ENCODE measurements around the gene WDR33.

The WDR33 gene

DNA sequence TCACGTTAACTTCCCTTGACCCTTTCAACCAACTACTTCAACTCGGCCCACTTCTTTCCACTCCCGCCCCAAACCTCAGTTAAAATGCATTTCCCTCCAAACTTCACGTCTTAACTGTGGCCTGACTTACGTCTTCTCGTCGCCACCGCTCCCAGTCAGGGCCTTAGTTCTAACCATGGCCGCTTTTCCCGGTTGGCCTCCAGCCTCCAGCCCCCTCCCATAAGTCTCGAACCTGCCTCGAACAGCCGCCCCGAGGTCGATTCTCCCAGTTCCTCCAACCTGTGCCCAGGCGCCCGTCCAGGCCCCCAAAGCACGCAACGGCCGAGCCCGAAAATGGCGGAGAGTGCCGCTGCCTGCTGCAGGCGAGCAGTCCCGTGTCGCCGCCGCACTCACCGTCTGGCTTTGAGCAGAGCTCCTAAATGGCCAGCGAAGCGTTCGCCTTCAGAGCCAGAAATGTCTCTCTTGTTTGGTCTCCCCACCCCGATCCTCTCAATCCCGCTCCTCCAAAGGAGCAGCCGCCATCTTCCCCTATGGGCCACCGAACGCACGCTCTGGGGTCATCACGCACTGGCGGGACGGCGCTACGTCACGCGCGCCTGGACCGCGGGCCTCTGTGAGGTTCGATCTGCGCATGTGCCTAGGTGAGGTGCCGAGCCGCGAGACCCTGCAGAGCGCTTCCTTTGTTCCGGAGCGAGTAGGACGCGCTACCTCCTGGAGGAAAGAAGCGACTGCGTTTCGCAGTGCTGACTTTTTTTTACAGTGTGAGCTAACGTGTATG, at the start of gene WDR33:
Gene WDR33, minus strand, starts transcription at position 553 of the 778 bp plus-strand sequence. CDS start 40,190 bp downstream, outside the sequence.
- TF ChIP-seq CTCF (conservative IDR thresholded peaks at IDR 0.05; ENCODE audit: low read depth, low read length): peak; percentile 39
- peak within 1 kb of the TSS; percentile 94 for H3K4me3 ChIP-seq (ENCODE audit: low read depth, low read length)
- peak; percentile 87 for DNase-seq (ENCODE audit: low read depth)

- no peak overlapping the region for H3K4me3 ChIP-seq (ENCODE audit: low read depth, low read length)
- no peak for TF ChIP-seq CTCF (conservative IDR thresholded peaks at IDR 0.05; ENCODE audit: low read depth, low read length)
- DNase-seq (ENCODE audit: low read depth): peak; percentile 7
These were observed 49.2 kb upstream of the WDR33 start for GRCh38 chr2:127860130-127860529.

GRCh38 chr2:127859712-127860085, 48.7 kb upstream of the WDR33 start:
- no peak overlapping the region for H3K4me3 ChIP-seq (ENCODE audit: low read depth, low read length)
- DNase-seq (ENCODE audit: low read depth): peak; percentile 9
- no peak for TF ChIP-seq CTCF (conservative IDR thresholded peaks at IDR 0.05; ENCODE audit: low read depth, low read length)

DNA sequence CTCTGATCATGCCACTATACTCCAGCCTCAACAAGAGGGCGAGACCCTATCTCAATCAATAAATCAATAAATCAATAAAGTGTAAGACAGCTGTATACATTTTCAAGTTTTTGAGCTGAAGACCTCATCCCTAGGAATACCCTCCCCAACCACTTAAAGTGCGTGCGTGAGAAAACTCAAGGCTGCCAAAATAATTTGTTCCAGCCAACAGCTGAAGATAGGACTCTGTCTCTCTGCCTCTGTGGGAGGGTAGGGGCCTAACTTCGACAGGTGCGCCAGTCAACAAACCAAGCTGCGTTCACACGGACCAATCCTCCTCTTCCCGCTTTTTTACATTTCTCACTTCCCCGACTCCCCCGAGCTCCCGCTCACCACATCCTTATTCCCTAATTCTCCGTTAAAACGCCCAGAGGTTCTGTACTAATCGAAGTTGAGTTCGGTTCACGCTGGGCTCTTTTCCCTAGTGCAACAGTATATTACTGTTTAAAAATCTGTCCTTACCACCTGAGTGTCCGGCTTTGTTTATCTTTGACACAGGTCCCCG, 46.4 kb upstream of the WDR33 start:
- DNase-seq (ENCODE audit: low read depth): no peak

GRCh38 chr2:127853671-127854070, 42.7 kb upstream of the WDR33 start:
- DNase-seq (ENCODE audit: low read depth): peak; percentile 38
- no peak overlapping the region for H3K4me3 ChIP-seq (ENCODE audit: low read depth, low read length)
- TF ChIP-seq CTCF (conservative IDR thresholded peaks at IDR 0.05; ENCODE audit: low read depth, low read length): no peak

More for the DNA sequence above, 46.4 kb upstream of the WDR33 start:
- H3K4me3 ChIP-seq (ENCODE audit: low read depth, low read length): peak overlapping the region; percentile 92
- TF ChIP-seq CTCF (conservative IDR thresholded peaks at IDR 0.05; ENCODE audit: low read depth, low read length): no peak

DNA sequence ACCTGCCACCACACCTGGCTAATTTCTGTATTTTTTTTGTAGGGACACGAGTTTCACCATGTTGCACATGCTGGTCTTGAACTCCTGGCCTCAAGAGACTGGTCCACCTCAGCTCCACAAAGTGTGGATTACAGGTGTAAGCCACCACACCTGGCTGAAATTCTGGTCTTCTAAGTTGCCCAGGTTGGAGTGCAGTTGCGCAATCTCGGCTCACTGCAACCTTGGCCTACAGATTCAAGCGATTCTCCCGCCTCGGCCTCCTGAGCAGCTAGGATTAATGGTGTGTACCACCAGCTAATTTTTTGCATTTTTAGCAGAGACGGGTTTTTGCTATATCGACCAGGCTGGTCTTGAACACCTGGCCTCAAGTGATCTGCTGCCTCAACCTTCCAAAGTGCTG, 41.4 kb upstream of the WDR33 start:
- no peak for DNase-seq (ENCODE audit: low read depth)
- no peak for TF ChIP-seq CTCF (conservative IDR thresholded peaks at IDR 0.05; ENCODE audit: low read depth, low read length)
- no peak overlapping the region for H3K4me3 ChIP-seq (ENCODE audit: low read depth, low read length)

DNA sequence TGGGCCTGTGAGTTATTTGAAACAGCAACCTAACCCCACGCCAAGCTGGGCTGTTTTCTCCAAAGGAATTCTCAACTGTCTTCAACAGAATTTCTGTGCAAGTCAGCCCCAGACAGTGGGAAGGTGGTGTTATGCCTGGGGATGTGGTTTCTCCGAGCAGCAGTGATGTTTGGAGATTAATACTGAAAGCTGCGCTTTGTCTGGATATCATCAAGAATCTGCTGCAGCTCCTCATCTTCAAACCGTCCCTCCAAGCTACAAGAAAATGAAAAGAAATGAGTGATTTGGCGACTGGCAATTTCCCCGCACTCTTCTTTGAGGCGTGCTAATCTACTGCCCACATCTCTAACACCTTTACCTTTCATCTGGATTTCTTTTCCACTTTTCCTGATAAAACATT, 37.0 kb upstream of the WDR33 start:
- DNase-seq (ENCODE audit: low read depth): no peak
- no peak overlapping the region for H3K4me3 ChIP-seq (ENCODE audit: low read depth, low read length)
- no peak for TF ChIP-seq CTCF (conservative IDR thresholded peaks at IDR 0.05; ENCODE audit: low read depth, low read length)

All from choroid plexus epithelial cell (primary cell).